GM12878 (cell line): Measurements from ENCODE around the gene METRN. TPM values are rescaled to one million over a fixed set of nuclear protein-coding genes. Genes with fewer than 3 reads are reported as not detected.

Source experiments
- ATAC-seq: fragments of 200-7000 bp; cut with Tn5 transposase; 3 replicates; pipeline ENCODE4 v1.9.1; 2020; ENCODE audit warnings: mild to moderate bottlenecking, moderate library complexity
- BruUV-seq: library from RNA; stranded (reverse); fragments of 400-500 nt; replicated peaks from 2 replicates; lab custom pipeline; 2021; lab: Mats Ljungman, UMichigan
- CTCF ChIA-PET: fragments of 300-600 bp; sonication (Branson Sonifier 250); formaldehyde crosslinking; extraction: SDS; loops from one replicate; lab custom pipeline; 2021; ENCODE audit warnings: inconsistent platforms; lab: Yijun Ruan, JAX
- POLR2A ChIA-PET: fragments of 350-600 bp; formaldehyde crosslinking; extraction: SDS; loops from one replicate; lab custom pipeline; 2021; ENCODE audit warnings: inconsistent platforms; lab: Charles Lee
- RAD21 ChIA-PET: fragments of 300-600 bp; sonication (Branson Sonifier 250); formaldehyde crosslinking; loops from one replicate; lab custom pipeline; 2023; ENCODE audit warnings: antibody characterized with exemption; ENCODE audit not compliant: unreplicated experiment; lab: Charles Lee
- SMC1A ChIA-PET: fragments of 300-600 bp; sonication (Branson Sonifier 250); formaldehyde crosslinking; loops from one replicate; lab custom pipeline; 2023; ENCODE audit not compliant: unreplicated experiment, uncharacterized antibody; lab: Charles Lee
- DNase-seq: peaks from one replicate; pipeline ENCODE4 v3.0.0-alpha.2; 2011; ENCODE audit warnings: low read depth, low spot score
- FAIRE-seq: peaks from 3 replicates; lab custom pipeline; 2011; peaks lifted over from hg19 to GRCh38; lab: Jason Lieb, UNC
- H2AFZ ChIP-seq: 2 replicates; pipeline ENCODE4 v1.6.0; 2011; ENCODE audit warnings: low read depth, low read length, control low read depth; ENCODE audit not compliant: control insufficient read depth
- H3K27ac ChIP-seq: 2 replicates; pipeline ENCODE4 v1.5.1; 2011; ENCODE audit warnings: control low read depth; ENCODE audit not compliant: control insufficient read depth, insufficient read depth
- H3K27me3 ChIP-seq, 2 experiments: replicated peaks in 1 of 2; 2 replicates each; pipeline versions ENCODE4 v1.6.0 to v1.6.1; 2011; ENCODE audit warnings: low read length in 1 of 2; ENCODE audit not compliant: control insufficient read depth in 2 of 2, insufficient read depth in 2 of 2
- H3K36me3 ChIP-seq, 2 experiments: 2 replicates each; pipeline ENCODE4 v1.5.1; 2011; ENCODE audit warnings: low read length in 1 of 2; ENCODE audit not compliant: control insufficient read depth in 2 of 2, insufficient read depth in 2 of 2
- H3K4me1 ChIP-seq: 2 replicates; pipeline ENCODE4 v1.6.1; 2011; ENCODE audit warnings: mild to moderate bottlenecking, low read length, moderate library complexity, mixed read lengths; ENCODE audit not compliant: control insufficient read depth, insufficient read depth
- H3K4me2 ChIP-seq: 2 replicates; pipeline ENCODE4 v1.6.0; 2011; ENCODE audit warnings: control low read depth; ENCODE audit not compliant: control insufficient read depth, insufficient read depth
- H3K4me3 ChIP-seq: fragments of 200-600 bp; sonication (generic); 2 replicates; pipeline ENCODE4 v1.5.1; 2016
- H3K79me2 ChIP-seq: 2 replicates; pipeline ENCODE4 v1.6.0; 2011; ENCODE audit warnings: low read length; ENCODE audit not compliant: control insufficient read depth, insufficient read depth
- H3K9ac ChIP-seq: 2 replicates; pipeline ENCODE4 v1.8.0; 2011; ENCODE audit warnings: low read length, control low read depth, mixed read lengths; ENCODE audit not compliant: control insufficient read depth, insufficient read depth
- H3K9me3 ChIP-seq: replicated peaks from 3 replicates; pipeline ENCODE4 v1.5.1; 2011; ENCODE audit warnings: mild to moderate bottlenecking, low read length; ENCODE audit not compliant: control insufficient read depth, insufficient read depth
- H4K20me1 ChIP-seq: 2 replicates; pipeline ENCODE4 v1.6.0; 2011; ENCODE audit not compliant: control insufficient read depth, insufficient read depth
- BHLHE40 ChIP-seq, 2 experiments: fragments of 450-650 bp in 1 of 2; IDR thresholded peaks; 2 replicates each; pipeline ENCODE4 v1.6.1; 2011 to 2017; ENCODE audit warnings: low read depth in 2 of 2, borderline replicate concordance in 1 of 2, improper control_type of control experiment in 1 of 2, low read length in 1 of 2, mild to moderate bottlenecking in 1 of 2
- GATAD2B ChIP-seq: fragments of 450-650 bp; conservative IDR thresholded peaks from 2 replicates; pipeline ENCODE4 v1.6.1; 2017; ENCODE audit warnings: low read depth, mild to moderate bottlenecking, moderate library complexity
- HDAC2 ChIP-seq: fragments of 200-600 bp; sonication (generic); IDR thresholded peaks from 2 replicates; pipeline ENCODE4 v1.6.1; 2017
- NFYB ChIP-seq: IDR thresholded peaks from 2 replicates; pipeline ENCODE4 v1.6.1; 2011; ENCODE audit warnings: low read depth, mild to moderate bottlenecking, low read length, improper control_type of control experiment, moderate library complexity; ENCODE audit not compliant: insufficient read depth
- SMARCA5 ChIP-seq: fragments of 450-650 bp; IDR thresholded peaks from 2 replicates; pipeline ENCODE4 v1.6.1; 2017; ENCODE audit warnings: mild to moderate bottlenecking
- WGBS: methylation state at CpG from one replicate; pipeline ENCODE4 v1.1.6; 2016; ENCODE audit warnings: low lambda C conversion rate; ENCODE audit not compliant: insufficient replicate concordance, insufficient coverage; ENCODE audit errors: missing lambda C conversion rate; 5-methylcytosine and 5-hydroxymethylcytosine counted together
- in situ Hi-C: fragments of 300-500 bp; cut with MboI; formaldehyde crosslinking; loops from 9 replicates; pipeline ENCODE4 v1.14.3; 2018; ENCODE audit warnings: mixed read lengths
- intact Hi-C: fragments of 100-400 bp; cut with micrococcal nuclease; formaldehyde crosslinking; loops from one replicate; pipeline ENCODE4 v1.14.2; 2022; ENCODE audit not compliant: unreplicated experiment
- polyA plus RNA-seq, 11 experiments: library from polyadenylated mRNA; depleted of rRNA in 4 of 11; unstranded in 6 of 11; stranded (reverse) in 5 of 11; fragments of >200 nt; fragmentation: Nextera tagmentation in 4 of 11; fragmentation: Illumina TruSeq in 1 of 11; extraction: Ambion mirVana in 4 of 11; extraction: Trizol in 1 of 11; gene quantifications; 1 replicate in 1 of 11; 2 replicates in 10 of 11; pipeline versions ENCODE4 v1.2.1 to v1.2.3, GENCODE V29; 2011 to 2016; ENCODE audit warnings: inconsistent platforms in 2 of 11, missing spikeins in 2 of 11, low read depth in 1 of 11
- total RNA-seq, 4 experiments: library from RNA; depleted of rRNA in 3 of 4; stranded (reverse); fragments of >200 nt in 3 of 4; fragmentation: Illumina TruSeq in 1 of 4; extraction: Trizol in 1 of 4; gene quantifications; 2 replicates each; pipeline versions ENCODE4 v1.2.1 to v1.2.3, GENCODE V29; 2013 to 2021
- TF ChIP-seq, protein P1 (sequence below): IDR thresholded peaks from 2 replicates; pipeline ENCODE4 v1.6.1; 2011; ENCODE audit warnings: low read depth, mild to moderate bottlenecking, low read length, moderate library complexity, borderline replicate concordance; ENCODE audit errors: extremely low read depth

The METRN gene
- total and polyA plus RNA-seq, 10 of the 15 experiments (the other 5 are each of a cell fraction or from before 2014, with no cell fraction given) = 0.11 to 12.8 (median 1.1) TPM; not detected in 1

GRCh38 chr16:677316-678190 is 37.4 kb upstream of the METRN start:
- peaks cover under 1 to 6% of the 10 kb centered on the region in 2 experiments; a peak in 2 of 4 replicates for H3K36me3 ChIP-seq
- ChIA-PET CTCF (no interaction called here), SMC1A (no interaction called here)
- 67% methylated on average over 54 of the region's 57 CpGs for WGBS
- TF ChIP-seq NFYB (no peak), GATAD2B (no peak), BHLHE40 (IDR thresholded peaks at IDR 0.05; ENCODE audit: borderline replicate concordance in 1 of 2, low read depth in 2 of 2, low read length in 1 of 2) (no peak), SMARCA5 (no peak), HDAC2 (no peak)
- TF ChIP-seq, protein P1, sequence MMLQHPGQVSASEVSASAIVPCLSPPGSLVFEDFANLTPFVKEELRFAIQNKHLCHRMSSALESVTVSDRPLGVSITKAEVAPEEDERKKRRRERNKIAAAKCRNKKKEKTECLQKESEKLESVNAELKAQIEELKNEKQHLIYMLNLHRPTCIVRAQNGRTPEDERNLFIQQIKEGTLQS = no peak
- TF ChIP-seq, all 136 proteins: peak for 0
- Histone ChIP-seq H3K4me1 (peaks cover 7% of the 10 kb centered on the region), H4K20me1 (peaks cover 6% of the 10 kb centered on the region; the same call in 1 of the 2 replicates), H2AFZ (no peak overlapping the region), H3K9me3 (no peaks in the 10 kb centered on the region), H3K79me2 (peaks cover 14% of the 10 kb centered on the region), H3K27ac (no peak overlapping the region), H3K4me2 (no peak overlapping the region), H3K9ac (no peak overlapping the region), H3K27me3 (no peaks in the 10 kb centered on the region), H3K4me3 (no peak overlapping the region)
- POLR2A ChIA-PET = no interaction called here
- BruUV-seq = no TSS peak
- intact Hi-C loops (no loop called here), in situ Hi-C loops (no loop called here)
- RAD21 ChIA-PET = no interaction called here
- DNase-seq (no peak), ATAC-seq (no peak), FAIRE-seq (no peak)
